K562 (cell line): ENCODE measurements around the gene ATP6V1F. TPM values are rescaled to one million over a fixed set of nuclear protein-coding genes. Genes with fewer than 3 reads are reported as not detected.

Experiments used
- BRF2 ChIP-seq: IDR thresholded peaks from 3 replicates; pipeline ENCODE4 v1.6.1; 2011; ENCODE audit warnings: borderline replicate concordance, mild to moderate bottlenecking; ENCODE audit not compliant: insufficient read length, insufficient read depth
- CEBPB ChIP-seq: fragments of 450-650 bp; IDR thresholded peaks from 2 replicates; pipeline ENCODE4 v1.6.1; 2016; ENCODE audit warnings: missing genetic modification characterization, missing compliant biosample characterization
- DDX20 ChIP-seq: fragments of 450-650 bp; IDR thresholded peaks from 2 replicates; pipeline ENCODE4 v1.6.1; 2016; ENCODE audit warnings: missing genetic modification characterization, low read depth, mild to moderate bottlenecking, missing compliant biosample characterization, moderate library complexity
- ELF2 ChIP-seq: fragments of 250-450 bp; sonication (Bioruptor Pico); IDR thresholded peaks from 2 replicates; pipeline ENCODE4 v1.5.0; 2021; ENCODE audit warnings: mild to moderate bottlenecking
- ETS1 ChIP-seq: conservative IDR thresholded peaks from 2 replicates; pipeline ENCODE4 v1.6.1; 2011; ENCODE audit warnings: low read depth, mild to moderate bottlenecking, low read length; ENCODE audit not compliant: control insufficient read depth
- FOXP4 ChIP-seq: sonication (generic); formaldehyde crosslinking; IDR thresholded peaks from 2 replicates; pipeline ENCODE4 v1.8.0; 2022; ENCODE audit warnings: mild to moderate bottlenecking, missing genetic modification reagents, borderline replicate concordance
- GABPB2 ChIP-seq: fragments of 250-450 bp; sonication (Bioruptor Pico); conservative IDR thresholded peaks from 2 replicates; pipeline ENCODE4 v1.5.1; 2021; ENCODE audit warnings: mild to moderate bottlenecking
- MTF1 ChIP-seq: fragments of 250-450 bp; sonication (Bioruptor Pico); IDR thresholded peaks from 2 replicates; pipeline ENCODE4 v1.9.0; 2021; ENCODE audit warnings: moderate library complexity, mild to moderate bottlenecking, inconsistent platforms, borderline replicate concordance
- NFATC3 ChIP-seq: fragments of 450-650 bp; IDR thresholded peaks from 2 replicates; pipeline ENCODE4 v1.6.1; 2017; ENCODE audit warnings: mild to moderate bottlenecking
- NUFIP1 ChIP-seq: fragments of 450-650 bp; IDR thresholded peaks from 2 replicates; pipeline ENCODE4 v1.6.1; 2018; ENCODE audit not compliant: partially characterized antibody
- PTTG1 ChIP-seq: fragments of 450-650 bp; IDR thresholded peaks from 2 replicates; pipeline ENCODE4 v1.6.1; 2016; ENCODE audit warnings: low read depth, mild to moderate bottlenecking, missing genetic modification characterization, missing compliant biosample characterization
- RBM14 ChIP-seq: fragments of 200-400 bp; formaldehyde crosslinking; IDR thresholded peaks from 2 replicates; pipeline ENCODE4 v1.6.1; 2018; ENCODE audit warnings: low read depth, mild to moderate bottlenecking, low read length, moderate library complexity, borderline replicate concordance; ENCODE audit not compliant: insufficient read depth
- SAFB ChIP-seq: fragments of 200-400 bp; formaldehyde crosslinking; IDR thresholded peaks from 2 replicates; pipeline ENCODE4 v1.6.1; 2017; ENCODE audit warnings: low read depth, low read length, borderline replicate concordance
- STAG1 ChIP-seq: sonication (generic); formaldehyde crosslinking; IDR thresholded peaks from 2 replicates; pipeline ENCODE4 v1.5.0; 2020; ENCODE audit warnings: missing genetic modification reagents, borderline replicate concordance
- ZBTB17 ChIP-seq: fragments of 450-650 bp; formaldehyde crosslinking; IDR thresholded peaks from 2 replicates; pipeline ENCODE4 v1.4.0; 2020; ENCODE audit warnings: mild to moderate bottlenecking
- ZBTB34 ChIP-seq: fragments of 250-450 bp; sonication (Bioruptor Pico); IDR thresholded peaks from 2 replicates; pipeline ENCODE4 v1.8.0; 2021; ENCODE audit warnings: mild to moderate bottlenecking, moderate library complexity
- ZKSCAN1 ChIP-seq: fragments of 150-350 bp; IDR thresholded peaks from 2 replicates; pipeline ENCODE4 v1.6.1; 2016; ENCODE audit warnings: low read depth, low read length
- ZNF766 ChIP-seq: fragments of 200-800 bp; sonication (Bioruptor generic); conservative IDR thresholded peaks from 2 replicates; pipeline ENCODE4 v1.6.1; 2016; ENCODE audit warnings: missing genetic modification characterization, missing compliant biosample characterization
- polyA plus RNA-seq, 8 experiments: library from polyadenylated mRNA; depleted of rRNA in 4 of 8; stranded (reverse) in 5 of 8; unstranded in 3 of 8; fragments of >200 nt; fragmentation: Nextera tagmentation in 2 of 8; fragmentation: Illumina TruSeq in 1 of 8; extraction: Ambion mirVana in 2 of 8; extraction: Trizol in 1 of 8; gene quantifications; 2 replicates each; pipeline versions ENCODE4 v1.2.1 to v1.2.3, GENCODE V29; 2011 to 2014; ENCODE audit warnings: inconsistent platforms in 1 of 8, missing spikeins in 1 of 8
- total RNA-seq, 7 experiments: library from RNA; depleted of rRNA in 6 of 7; stranded (reverse); fragments of >200 nt in 6 of 7; fragmentation: Illumina TruSeq in 2 of 7; extraction: Trizol in 2 of 7; gene quantifications; 2 replicates each; pipeline versions ENCODE4 v1.2.1 to v1.2.3, GENCODE V29; 2011 to 2021; ENCODE audit warnings: low replicate concordance in 1 of 7

The ATP6V1F gene
- total and polyA plus RNA-seq, 9 of the 15 experiments (the other 6 are each of a cell fraction or from before 2014, with no cell fraction given): 206 to 1,123 (median 542) TPM

- TF ChIP-seq ZBTB34 (CRISPR knock-in tag) (no peak), ZBTB17 (CRISPR knock-in tag) (peak; percentile 32; the same call in 1 of the 2 replicates), ZKSCAN1 (peak; percentile 74; the same call in 1 of the 2 replicates), BRF2 (no peak), NFATC3 (peak; percentile 63; the same call in 1 of the 2 replicates), DDX20 (tag) (no peak), GABPB2 (CRISPR knock-in tag) (no peak), MTF1 (CRISPR knock-in tag) (no peak), PTTG1 (tag) (no peak), FOXP4 (CRISPR knock-in tag) (peak; percentile 62; the same call in 1 of the 2 replicates), STAG1 (CRISPR knock-in tag) (no peak), NUFIP1 (peak; percentile 87), ELF2 (no peak), ETS1 (peak; percentile 77; the same call in 1 of the 2 replicates), ZNF766 (CRISPR knock-in tag) (peak; percentile 54; the same call in 1 of the 2 replicates), RBM14 (no peak), CEBPB (tag) (peak; percentile 76), SAFB (no peak)
Observed at GRCh38 chr7:128860158-128861073, 2.2 kb upstream of the ATP6V1F start (continued).
